ENCODE results near the gene TSPOAP1.

Gene TSPOAP1

GRCh38 chr17:58312021-58312630 is 16.5 kb downstream of the TSPOAP1 start:
- H3K27ac ChIP-seq (ENCODE audit: low read depth, low read length): no peak overlapping the region
- no peaks in the 10 kb centered on the region for H3K27me3 ChIP-seq (ENCODE audit: control insufficient read depth, insufficient read depth, low read length)
- H3K4me3 ChIP-seq (ENCODE audit: low read depth, low read length): no peak overlapping the region

GRCh38 chr17:58311429-58311894 is 17.1 kb downstream of the TSPOAP1 start:
- Histone ChIP-seq H3K4me1 (ENCODE audit: control insufficient read depth, insufficient read depth, low read length) (0 out of 2 replicates have a peak, but pooled peaks cover 2% of the 10 kb centered on the region), H3K9ac (ENCODE audit: low read length) (no peak overlapping the region), H3K27ac (ENCODE audit: low read depth, low read length) (no peak overlapping the region), H3K9me3 (ENCODE audit: control insufficient read depth, insufficient read depth, low read depth, low read length) (no peaks in the 10 kb centered on the region), H3K36me3 (ENCODE audit: control insufficient read depth, insufficient read depth, low read length) (no peaks in the 10 kb centered on the region), H3K4me3 (ENCODE audit: low read depth, low read length) (no peak overlapping the region), H3K27me3 (ENCODE audit: control insufficient read depth, insufficient read depth, low read length) (no peaks in the 10 kb centered on the region)

More at GRCh38 chr17:58312021-58312630, 16.5 kb downstream of the TSPOAP1 start:
- H3K36me3 ChIP-seq (ENCODE audit: control insufficient read depth, insufficient read depth, low read length): no peaks in the 10 kb centered on the region
- H3K4me1 ChIP-seq (ENCODE audit: control insufficient read depth, insufficient read depth, low read length): 0 out of 2 replicates have a peak, but pooled peaks cover 2% of the 10 kb centered on the region
- no peaks in the 10 kb centered on the region for H3K9me3 ChIP-seq (ENCODE audit: control insufficient read depth, insufficient read depth, low read depth, low read length)
- no peak overlapping the region for H3K9ac ChIP-seq (ENCODE audit: low read length)

GRCh38 chr17:58310511-58311428 is 17.8 kb downstream of the TSPOAP1 start:
- Histone ChIP-seq H3K4me1 (ENCODE audit: control insufficient read depth, insufficient read depth, low read length) (0 out of 2 replicates have a peak, but pooled peaks cover 2% of the 10 kb centered on the region), H3K27me3 (ENCODE audit: control insufficient read depth, insufficient read depth, low read length) (no peaks in the 10 kb centered on the region), H3K9ac (ENCODE audit: low read length) (no peak overlapping the region), H3K4me3 (ENCODE audit: low read depth, low read length) (no peak overlapping the region), H3K36me3 (ENCODE audit: control insufficient read depth, insufficient read depth, low read length) (no peaks in the 10 kb centered on the region), H3K27ac (ENCODE audit: low read depth, low read length) (no peak overlapping the region), H3K9me3 (ENCODE audit: control insufficient read depth, insufficient read depth, low read depth, low read length) (no peaks in the 10 kb centered on the region)

- Histone ChIP-seq H3K27me3 (ENCODE audit: control insufficient read depth, insufficient read depth, low read length) (no peaks in the 10 kb centered on the region), H3K27ac (ENCODE audit: low read depth, low read length) (no peak overlapping the region), H3K4me3 (ENCODE audit: low read depth, low read length) (no peak overlapping the region), H3K4me1 (ENCODE audit: control insufficient read depth, insufficient read depth, low read length) (0 out of 2 replicates have a peak, but pooled peaks cover 2% of the 10 kb centered on the region), H3K36me3 (ENCODE audit: control insufficient read depth, insufficient read depth, low read length) (no peaks in the 10 kb centered on the region), H3K9me3 (ENCODE audit: control insufficient read depth, insufficient read depth, low read depth, low read length) (no peaks in the 10 kb centered on the region), H3K9ac (ENCODE audit: low read length) (no peak overlapping the region)
Measured at GRCh38 chr17:58309918-58310259, 18.7 kb downstream of the TSPOAP1 start.

- H3K27ac ChIP-seq (ENCODE audit: low read depth, low read length): no peak overlapping the region
- no peaks in the 10 kb centered on the region for H3K9me3 ChIP-seq (ENCODE audit: control insufficient read depth, insufficient read depth, low read depth, low read length)
- no peaks in the 10 kb centered on the region for H3K36me3 ChIP-seq (ENCODE audit: control insufficient read depth, insufficient read depth, low read length)
- H3K4me3 ChIP-seq (ENCODE audit: low read depth, low read length): no peak overlapping the region
- H3K9ac ChIP-seq (ENCODE audit: low read length): no peak overlapping the region
- peaks cover 7% of the 10 kb centered on the region for H3K4me1 ChIP-seq (ENCODE audit: control insufficient read depth, insufficient read depth, low read length)
- no peaks in the 10 kb centered on the region for H3K27me3 ChIP-seq (ENCODE audit: control insufficient read depth, insufficient read depth, low read length)
Measured at GRCh38 chr17:58308985-58309917, 19.3 kb downstream of the TSPOAP1 start.

GRCh38 chr17:58308173-58308984 is 20.2 kb downstream of the TSPOAP1 start:
- no peak overlapping the region for H3K4me3 ChIP-seq (ENCODE audit: low read depth, low read length)
- H3K27ac ChIP-seq (ENCODE audit: low read depth, low read length): no peak overlapping the region
- H3K4me1 ChIP-seq (ENCODE audit: control insufficient read depth, insufficient read depth, low read length): peaks cover 12% of the 10 kb centered on the region
- no peaks in the 10 kb centered on the region for H3K27me3 ChIP-seq (ENCODE audit: control insufficient read depth, insufficient read depth, low read length)
- H3K36me3 ChIP-seq (ENCODE audit: control insufficient read depth, insufficient read depth, low read length): no peaks in the 10 kb centered on the region
- H3K9ac ChIP-seq (ENCODE audit: low read length): no peak overlapping the region
- no peaks in the 10 kb centered on the region for H3K9me3 ChIP-seq (ENCODE audit: control insufficient read depth, insufficient read depth, low read depth, low read length)

- Histone ChIP-seq H3K9ac (ENCODE audit: low read length) (no peak overlapping the region), H3K27me3 (ENCODE audit: control insufficient read depth, insufficient read depth, low read length) (no peaks in the 10 kb centered on the region), H3K36me3 (ENCODE audit: control insufficient read depth, insufficient read depth, low read length) (no peaks in the 10 kb centered on the region), H3K9me3 (ENCODE audit: control insufficient read depth, insufficient read depth, low read depth, low read length) (no peaks in the 10 kb centered on the region), H3K27ac (ENCODE audit: low read depth, low read length) (no peak overlapping the region), H3K4me3 (ENCODE audit: low read depth, low read length) (no peak overlapping the region), H3K4me1 (ENCODE audit: control insufficient read depth, insufficient read depth, low read length) (peaks cover 12% of the 10 kb centered on the region)
Measured at GRCh38 chr17:58307468-58308172, 21.0 kb downstream of the TSPOAP1 start.

- no peaks in the 10 kb centered on the region for H3K36me3 ChIP-seq (ENCODE audit: control insufficient read depth, insufficient read depth, low read length)
- no peaks in the 10 kb centered on the region for H3K9me3 ChIP-seq (ENCODE audit: control insufficient read depth, insufficient read depth, low read depth, low read length)
- H3K4me1 ChIP-seq (ENCODE audit: control insufficient read depth, insufficient read depth, low read length): peaks cover 16% of the 10 kb centered on the region
- H3K4me3 ChIP-seq (ENCODE audit: low read depth, low read length): no peak overlapping the region
- H3K27me3 ChIP-seq (ENCODE audit: control insufficient read depth, insufficient read depth, low read length): no peaks in the 10 kb centered on the region
- no peak overlapping the region for H3K27ac ChIP-seq (ENCODE audit: low read depth, low read length)
- no peak overlapping the region for H3K9ac ChIP-seq (ENCODE audit: low read length)
Measured at GRCh38 chr17:58306131-58306951, 22.3 kb downstream of the TSPOAP1 start.

- Histone ChIP-seq H3K4me3 (ENCODE audit: low read depth, low read length) (no peak overlapping the region), H3K27me3 (ENCODE audit: control insufficient read depth, insufficient read depth, low read length) (no peaks in the 10 kb centered on the region), H3K36me3 (ENCODE audit: control insufficient read depth, insufficient read depth, low read length) (no peaks in the 10 kb centered on the region), H3K27ac (ENCODE audit: low read depth, low read length) (no peak overlapping the region), H3K9me3 (ENCODE audit: control insufficient read depth, insufficient read depth, low read depth, low read length) (no peaks in the 10 kb centered on the region), H3K4me1 (ENCODE audit: control insufficient read depth, insufficient read depth, low read length) (peaks cover 16% of the 10 kb centered on the region), H3K9ac (ENCODE audit: low read length) (no peak overlapping the region)
Measured at GRCh38 chr17:58305626-58306025, 23.0 kb downstream of the TSPOAP1 start.

Data from HUES6 (cell line).